RKO (cell line): ENCODE measurements around the gene CCBE1.
"Not testable (repeated sequence)": the region's sequence is repeated elsewhere in the genome, so short reads cannot be mapped to it uniquely, and the experiment has no call there.

Experiments used
- DNase-seq: peaks from one replicate; pipeline ENCODE4 v3.0.0-alpha.2; 2016; ENCODE audit warnings: low spot score

CCBE1 gene

GRCh38 chr18:59656373-59656887, 40.8 kb downstream of the CCBE1 start:
- DNase-seq = no peak

- DNase-seq = no peak
Observed at GRCh38 chr18:59655676-59656075, 41.5 kb downstream of the CCBE1 start.

GRCh38 chr18:59651071-59651470, 46.2 kb downstream of the CCBE1 start:
- DNase-seq = no peak

GRCh38 chr18:59650266-59650820, 46.9 kb downstream of the CCBE1 start:
- no peak for DNase-seq

GRCh38 chr18:59649591-59649990, 47.6 kb downstream of the CCBE1 start:
- DNase-seq = no peak

GRCh38 chr18:59648469-59648868, 48.8 kb downstream of the CCBE1 start:
- DNase-seq = not testable (repeated sequence)

GRCh38 chr18:59646963-59647307, 50.3 kb downstream of the CCBE1 start:
- DNase-seq = no peak

- DNase-seq = no peak
Observed at GRCh38 chr18:59646228-59646962, 50.8 kb downstream of the CCBE1 start.

GRCh38 chr18:59643740-59644139, 53.5 kb downstream of the CCBE1 start:
- no peak for DNase-seq

GRCh38 chr18:59640721-59641120, 56.5 kb downstream of the CCBE1 start:
- DNase-seq = no peak

GRCh38 chr18:59639821-59640220, 57.4 kb downstream of the CCBE1 start:
- DNase-seq = no peak

GRCh38 chr18:59639136-59639535, 58.1 kb downstream of the CCBE1 start:
- no peak for DNase-seq

- no peak for DNase-seq
Observed at GRCh38 chr18:59633961-59634485, 63.2 kb downstream of the CCBE1 start.

GRCh38 chr18:59633317-59633716, 63.9 kb downstream of the CCBE1 start:
- no peak for DNase-seq

GRCh38 chr18:59631583-59632181, 65.5 kb downstream of the CCBE1 start:
- DNase-seq = peak; percentile 13

GRCh38 chr18:59629894-59630293, 67.3 kb downstream of the CCBE1 start:
- DNase-seq = no peak

- no peak for DNase-seq
Observed at GRCh38 chr18:59628995-59629394, 68.2 kb downstream of the CCBE1 start.

GRCh38 chr18:59627414-59627813, 69.8 kb downstream of the CCBE1 start:
- no peak for DNase-seq

- no peak for DNase-seq
Observed at GRCh38 chr18:59624369-59624765, 72.9 kb downstream of the CCBE1 start.

GRCh38 chr18:59623456-59624368, 73.5 kb downstream of the CCBE1 start:
- DNase-seq = no peak

- DNase-seq = no peak
Observed at GRCh38 chr18:59621027-59621426, 76.2 kb downstream of the CCBE1 start.

GRCh38 chr18:59620381-59620780, 76.8 kb downstream of the CCBE1 start:
- DNase-seq = no peak
